GM21423 (cell line): ENCODE results near the gene KRTAP2-3.
"Not testable (repeated sequence)": the region's sequence is repeated elsewhere in the genome, so short reads cannot be mapped to it uniquely, and the experiment has no call there.

Experiments
- ATAC-seq: cut with Tn5 transposase; IDR thresholded peaks from one replicate; pipeline ENCODE4 v1.9.1; 2021; ENCODE audit warnings: mild to moderate bottlenecking, moderate library complexity; ENCODE audit not compliant: unreplicated experiment

The KRTAP2-3 gene, protein sequence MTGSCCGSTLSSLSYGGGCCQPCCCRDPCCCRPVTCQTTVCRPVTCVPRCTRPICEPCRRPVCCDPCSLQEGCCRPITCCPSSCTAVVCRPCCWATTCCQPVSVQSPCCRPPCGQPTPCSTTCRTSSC

DNA sequence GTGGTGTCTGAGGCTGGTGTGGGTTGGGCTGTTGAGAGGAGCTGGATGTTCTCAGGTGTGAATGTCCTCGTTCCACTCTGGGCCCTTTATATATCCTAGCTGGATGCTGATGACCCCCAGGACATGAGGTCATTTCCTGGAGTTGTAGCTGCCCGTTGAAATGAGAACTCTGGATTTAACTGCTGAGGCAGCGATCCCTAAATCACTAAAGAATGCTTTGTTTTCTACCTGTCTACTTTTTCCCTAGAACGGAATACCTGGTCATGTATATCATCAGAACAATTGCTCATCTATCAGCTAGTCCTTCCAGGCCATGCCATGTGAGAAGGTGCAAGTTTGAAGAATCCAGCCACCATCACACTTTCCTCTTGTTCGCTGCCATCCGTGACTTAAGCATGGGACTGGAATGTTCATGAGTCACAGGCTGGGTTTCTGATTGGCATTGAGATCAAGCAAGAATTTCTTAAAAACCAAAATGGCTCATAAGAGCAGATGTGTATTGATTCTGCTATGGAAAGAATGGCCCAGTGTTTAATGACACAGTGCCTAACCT lies at the start of gene KRTAP2-3:
TSS of gene KRTAP2-3 (minus strand) at position 63 of the 553 bp plus-strand sequence. CDS start 64 bp downstream, outside the sequence.
- no peak for ATAC-seq

DNA sequence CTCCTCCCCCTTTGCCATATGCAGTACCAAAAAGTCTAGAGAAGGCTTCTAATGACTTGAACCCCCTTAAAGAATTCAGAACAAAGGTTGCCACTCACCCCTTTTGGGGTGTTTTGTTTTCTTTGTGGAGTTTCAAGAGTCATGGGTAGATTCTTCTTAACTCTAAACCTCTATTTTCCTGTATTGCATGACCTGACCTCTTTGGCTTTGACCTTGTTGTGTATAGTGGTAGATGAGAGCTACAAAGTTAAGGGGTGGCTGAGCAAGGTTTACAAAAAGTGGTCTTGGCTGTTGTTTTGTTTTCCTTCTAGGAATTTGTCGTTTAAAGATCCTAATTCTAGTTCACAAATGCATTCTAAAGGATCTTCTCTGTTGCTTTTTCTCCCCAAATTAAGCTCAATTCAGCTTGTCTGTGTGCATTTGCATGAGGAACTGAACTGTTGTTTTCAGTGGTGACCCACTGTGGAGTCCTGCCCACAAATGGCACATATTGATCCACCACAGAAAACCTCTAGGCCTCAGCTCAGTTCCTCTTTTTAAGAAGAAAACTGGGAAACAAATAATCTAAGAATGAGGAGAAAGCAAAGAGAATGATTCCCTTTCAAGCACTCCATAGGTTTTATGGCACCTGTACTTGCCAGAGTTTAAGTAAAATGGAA lies 48.9 kb upstream of the KRTAP2-3 start:
- not testable (repeated sequence) for ATAC-seq

DNA sequence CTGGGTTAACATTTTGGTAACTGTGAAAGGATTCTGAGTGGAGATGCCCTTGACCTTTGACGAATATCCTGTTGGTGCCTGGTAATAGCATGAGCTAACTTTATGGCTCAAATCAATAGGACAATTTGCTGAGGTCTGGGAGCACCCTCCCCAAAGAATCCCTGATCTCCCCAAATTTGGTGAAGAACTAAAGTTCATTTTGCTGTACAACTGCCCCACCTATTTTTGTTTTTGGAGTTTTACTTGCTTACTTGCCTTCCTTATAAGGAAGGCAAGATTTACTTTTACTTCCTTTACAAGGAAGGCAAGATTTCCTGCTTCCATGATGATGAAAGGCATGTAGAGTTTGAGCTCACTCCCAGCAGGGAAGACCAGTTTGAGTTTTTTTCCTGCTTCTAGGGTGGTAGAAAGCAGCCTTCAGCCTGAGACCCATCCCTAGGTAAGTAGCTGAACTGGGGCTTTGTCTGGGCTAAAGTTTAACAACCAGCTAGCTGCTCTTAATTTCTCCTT lies 48.1 kb upstream of the KRTAP2-3 start:
- ATAC-seq = no peak

DNA sequence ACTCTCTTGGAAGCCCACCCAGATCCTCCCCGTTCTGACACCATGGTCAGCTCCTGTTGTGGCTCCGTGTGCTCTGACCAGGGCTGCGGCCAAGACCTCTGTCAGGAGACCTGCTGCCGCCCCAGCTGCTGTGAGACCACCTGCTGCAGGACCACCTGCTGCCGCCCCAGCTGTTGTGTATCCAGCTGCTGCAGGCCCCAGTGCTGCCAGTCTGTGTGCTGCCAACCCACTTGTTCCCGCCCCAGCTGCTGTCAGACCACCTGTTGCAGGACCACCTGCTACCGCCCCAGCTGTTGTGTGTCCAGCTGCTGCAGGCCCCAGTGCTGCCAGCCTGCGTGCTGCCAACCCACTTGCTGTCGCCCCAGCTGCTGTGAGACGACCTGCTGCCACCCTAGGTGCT lies 45.4 kb upstream of the KRTAP2-3 start, which contains the start of gene KRTAP4-9:
TSS of gene KRTAP4-9 (plus strand) at position 43 of the 400 bp plus-strand sequence. CDS start at position 43, 0 bp downstream.
- not testable (repeated sequence) for ATAC-seq

DNA sequence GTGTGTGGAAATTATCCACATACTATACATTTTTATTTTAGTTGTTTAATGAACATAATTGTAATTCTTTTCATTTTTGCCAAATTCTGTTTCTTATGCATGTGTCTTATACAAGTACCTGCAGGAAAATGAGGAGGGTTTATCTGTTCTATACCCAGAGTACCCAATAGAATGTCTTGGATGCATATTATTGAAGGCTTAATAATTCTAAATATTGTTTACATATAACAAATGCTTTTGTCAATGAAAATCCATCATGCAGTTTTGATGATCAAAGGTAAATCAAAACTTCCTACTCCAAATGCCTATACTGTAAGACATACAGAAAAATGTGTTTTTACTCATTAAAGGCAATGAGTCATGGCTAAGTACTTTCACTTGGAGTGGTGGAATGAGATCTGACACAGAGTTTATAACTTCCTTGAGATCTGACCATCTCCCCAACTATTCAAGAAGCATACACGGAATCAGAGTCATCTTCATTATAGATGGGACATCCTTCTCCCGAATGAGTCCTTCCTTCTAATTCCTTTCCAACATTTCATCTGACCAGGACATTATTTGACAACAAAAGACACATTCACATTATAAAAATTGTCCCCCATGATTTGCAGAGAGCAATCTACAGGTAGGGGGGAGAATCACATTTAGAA lies 44.6 kb upstream of the KRTAP2-3 start:
- not testable (repeated sequence) for ATAC-seq

DNA sequence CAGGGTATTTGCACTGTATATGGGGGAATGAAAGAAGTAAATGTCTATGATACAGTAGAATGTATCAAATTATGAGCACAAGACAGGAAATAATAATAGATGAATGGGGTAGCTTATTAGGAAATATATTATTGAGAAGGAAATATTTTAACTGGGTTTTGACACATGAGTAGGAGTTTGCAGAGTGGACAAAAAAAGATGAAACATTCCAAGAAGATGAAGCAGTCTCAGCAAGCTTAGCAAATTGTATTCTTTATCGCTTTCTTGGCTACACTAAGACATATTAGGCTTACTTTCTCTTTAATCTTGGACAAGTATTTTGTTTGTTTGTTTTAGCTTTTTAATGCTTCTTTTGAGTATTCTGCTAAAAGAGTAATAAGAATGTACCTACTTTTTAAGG lies 44.0 kb upstream of the KRTAP2-3 start:
- ATAC-seq = no peak

DNA sequence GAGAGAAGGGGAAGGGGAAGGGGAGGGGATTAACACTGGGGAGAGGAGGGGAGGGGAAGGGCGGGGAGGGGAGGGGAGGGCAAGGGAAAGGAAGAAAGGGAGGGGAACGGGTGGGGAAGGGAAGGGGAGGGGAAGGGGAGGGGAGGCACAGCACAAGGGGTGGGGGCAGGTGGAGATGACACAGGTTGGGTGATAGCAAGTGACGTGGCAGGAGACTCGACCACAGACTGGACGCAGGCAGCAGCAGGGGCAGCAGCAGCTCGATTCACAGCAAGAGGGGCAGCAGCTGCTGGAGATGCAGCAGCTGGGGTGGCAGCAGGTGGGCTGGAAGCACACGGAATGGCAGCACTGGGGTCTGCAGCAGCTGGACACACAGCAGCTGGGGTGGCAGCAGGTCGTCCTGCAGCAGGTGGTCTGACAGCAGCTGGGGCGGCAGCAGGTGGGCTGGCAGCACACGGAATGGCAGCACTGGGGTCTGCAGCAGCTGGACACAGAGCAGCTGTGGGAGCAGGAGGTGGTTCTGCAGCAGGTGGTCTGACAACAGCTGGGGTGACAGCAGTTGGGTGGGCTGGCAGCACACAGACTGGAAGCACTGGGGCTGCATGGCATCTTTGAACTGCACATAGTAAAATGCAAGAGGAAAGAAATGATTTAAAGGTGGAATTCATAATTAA lies 41.8 kb upstream of the KRTAP2-3 start, which contains the start of gene KRTAP4-16:
TSS of gene KRTAP4-16 (minus strand) at position 624 of the 674 bp plus-strand sequence. CDS start at position 624, 0 bp downstream.
- no peak for ATAC-seq

DNA sequence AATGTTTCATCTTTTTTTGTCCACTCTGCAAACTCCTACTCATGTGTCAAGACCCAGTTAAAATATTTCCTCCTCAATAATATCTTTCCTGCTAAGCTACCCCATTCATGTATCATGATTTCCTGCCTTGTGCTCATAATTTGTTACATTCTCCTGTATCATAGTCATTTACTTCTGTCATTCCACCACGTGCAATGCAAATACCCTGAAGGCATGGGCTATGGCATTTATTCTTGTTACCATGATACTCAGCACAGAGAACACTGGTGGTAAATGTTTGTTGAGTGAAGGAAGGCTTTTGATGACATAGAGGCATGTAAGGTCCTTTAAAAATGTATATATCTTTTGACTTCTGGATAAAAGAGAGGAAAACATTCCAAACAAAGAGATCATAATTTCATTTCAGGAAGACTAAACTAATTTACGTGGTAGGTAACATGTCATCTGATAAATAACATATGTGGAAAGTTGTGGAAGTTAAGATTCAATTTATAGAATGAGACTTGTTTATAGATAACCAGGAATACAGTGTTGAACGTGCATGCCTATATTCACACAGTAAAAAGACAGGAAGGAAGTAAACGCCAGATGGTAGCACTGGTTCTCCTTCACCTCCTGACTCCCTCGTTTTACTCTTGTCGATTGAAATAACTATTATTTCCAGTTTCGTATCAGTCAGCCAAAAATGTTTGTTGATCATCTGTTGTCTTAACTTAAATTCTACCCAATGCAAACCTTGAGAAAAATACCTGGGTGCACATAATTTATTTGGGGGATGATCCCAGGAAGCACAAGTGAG lies 40.0 kb upstream of the KRTAP2-3 start:
- ATAC-seq = not testable (repeated sequence)

DNA sequence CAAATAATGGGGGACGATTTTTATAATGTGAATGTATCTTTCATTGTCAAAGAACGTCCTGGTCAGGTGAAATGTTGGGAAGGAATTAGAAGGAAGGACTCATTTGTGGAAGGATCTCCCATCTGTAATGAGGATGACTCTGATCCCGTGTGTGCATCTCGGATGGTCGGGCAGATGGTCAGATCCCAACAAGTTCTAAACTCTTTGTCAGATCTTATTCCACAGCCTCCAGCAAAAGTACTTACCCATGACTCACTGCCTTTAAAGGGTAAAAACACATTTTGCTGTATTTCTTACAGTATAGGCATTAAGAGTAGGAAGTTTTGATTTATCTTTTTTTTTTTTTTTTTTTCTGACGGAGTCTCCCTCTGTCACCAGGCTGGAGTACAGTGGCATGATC lies 38.6 kb upstream of the KRTAP2-3 start:
- no peak for ATAC-seq

DNA sequence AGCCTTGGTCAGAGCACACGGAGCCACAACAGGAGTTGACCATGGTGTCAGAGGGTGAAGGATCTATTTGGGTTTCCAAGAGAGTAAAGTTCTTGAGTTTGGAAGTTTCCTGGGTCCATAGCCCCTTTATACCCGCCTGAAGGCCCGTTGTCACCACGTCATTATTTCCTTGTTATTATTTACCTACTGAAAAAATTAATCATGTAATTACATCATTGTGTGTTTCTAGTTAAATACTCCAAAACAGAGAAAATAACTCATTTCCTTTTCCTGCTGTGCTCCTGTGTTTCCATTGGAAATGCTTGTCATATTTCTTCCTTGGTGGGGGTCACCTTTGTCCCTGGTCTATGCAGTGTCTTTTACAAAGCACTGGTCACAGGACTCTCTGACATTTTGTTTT lies 38.1 kb upstream of the KRTAP2-3 start, which contains the start of gene KRTAP4-8:
TSS of gene KRTAP4-8 (minus strand) at position 101 of the 400 bp plus-strand sequence. CDS start at position 43, 58 bp downstream.
- no peak for ATAC-seq

DNA sequence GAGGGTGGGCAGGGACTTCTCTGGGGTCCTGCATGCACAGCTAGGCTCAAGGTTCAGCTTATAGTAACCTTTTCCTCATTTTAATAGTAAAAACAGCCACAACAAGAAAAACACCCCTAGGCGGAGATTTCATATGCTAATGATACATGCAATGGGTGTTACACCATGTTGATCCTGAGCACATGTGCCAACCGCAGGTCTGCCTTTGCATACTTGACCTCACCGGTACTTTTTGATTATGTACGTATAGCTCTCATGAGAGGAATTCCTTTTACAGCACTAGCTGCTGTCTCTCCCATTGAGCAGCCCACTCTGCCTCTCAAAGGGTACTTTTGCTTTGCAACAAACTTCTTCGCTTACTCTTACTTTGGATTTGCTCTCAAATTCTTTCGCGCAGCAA lies 36.1 kb upstream of the KRTAP2-3 start:
- no peak for ATAC-seq

DNA sequence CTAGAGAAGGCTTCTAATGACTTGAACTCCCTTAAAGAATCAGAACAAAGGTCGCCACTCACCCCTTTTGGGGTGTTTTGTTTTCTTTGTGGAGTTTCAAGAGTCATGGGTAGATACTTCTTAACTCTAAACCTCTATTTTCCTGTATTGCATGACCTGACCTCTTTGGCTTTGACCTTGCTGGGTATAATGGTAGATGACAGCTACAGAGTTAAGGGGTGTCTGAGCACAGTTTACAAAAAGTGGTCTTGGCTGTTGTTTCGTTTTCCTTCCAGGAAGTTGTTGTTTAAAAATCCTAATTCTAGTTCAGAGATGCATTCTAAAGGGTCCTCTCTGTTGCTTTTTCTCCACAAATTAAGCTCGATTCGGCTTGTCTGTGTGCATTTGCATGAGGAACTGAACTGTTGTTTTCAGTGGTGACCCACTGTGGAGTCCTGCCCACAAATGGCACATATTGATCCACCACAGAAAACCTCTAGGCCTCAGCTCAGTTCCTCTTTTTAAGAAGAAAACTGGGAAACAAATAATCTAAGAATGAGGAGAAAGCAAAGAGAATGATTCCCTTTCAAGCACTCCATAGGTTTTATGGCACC lies 28.9 kb upstream of the KRTAP2-3 start:
- ATAC-seq = not testable (repeated sequence)

DNA sequence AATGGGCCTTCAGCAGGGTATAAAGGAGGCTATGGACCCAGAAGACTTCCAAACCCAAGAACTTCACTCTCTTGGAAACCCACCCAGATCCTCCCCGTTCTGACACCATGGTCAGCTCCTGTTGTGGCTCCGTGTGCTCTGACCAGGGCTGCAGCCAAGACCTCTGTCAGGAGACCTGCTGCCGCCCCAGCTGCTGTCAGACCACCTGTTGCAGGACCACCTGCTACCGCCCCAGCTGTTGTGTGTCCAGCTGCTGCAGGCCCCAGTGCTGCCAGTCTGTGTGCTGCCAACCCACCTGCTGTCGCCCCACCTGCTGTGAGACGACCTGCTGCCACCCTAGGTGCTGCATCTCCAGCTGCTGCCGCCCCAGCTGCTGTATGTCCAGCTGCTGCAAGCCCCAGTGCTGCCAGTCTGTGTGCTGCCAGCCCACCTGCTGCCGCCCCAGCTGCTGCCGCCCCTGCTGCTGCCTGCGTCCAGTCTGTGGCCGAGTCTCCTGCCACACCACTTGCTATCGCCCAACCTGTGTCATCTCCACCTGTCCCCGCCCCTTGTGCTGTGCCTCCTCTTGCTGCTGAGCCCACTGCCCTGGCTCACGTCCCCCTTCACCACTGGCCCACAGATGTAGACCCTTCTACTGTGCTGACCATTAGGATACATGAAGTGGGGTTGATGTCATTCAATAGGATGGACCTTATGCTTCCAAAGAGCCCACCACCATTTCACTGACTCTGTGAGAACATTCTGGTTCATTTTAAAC lies 24.4 kb upstream of the KRTAP2-3 start, which contains the start of gene KRTAP4-7:
TSS of gene KRTAP4-7 (plus strand) at position 51 of the 757 bp plus-strand sequence. CDS start at position 108, 57 bp downstream.
- not testable (repeated sequence) for ATAC-seq

DNA sequence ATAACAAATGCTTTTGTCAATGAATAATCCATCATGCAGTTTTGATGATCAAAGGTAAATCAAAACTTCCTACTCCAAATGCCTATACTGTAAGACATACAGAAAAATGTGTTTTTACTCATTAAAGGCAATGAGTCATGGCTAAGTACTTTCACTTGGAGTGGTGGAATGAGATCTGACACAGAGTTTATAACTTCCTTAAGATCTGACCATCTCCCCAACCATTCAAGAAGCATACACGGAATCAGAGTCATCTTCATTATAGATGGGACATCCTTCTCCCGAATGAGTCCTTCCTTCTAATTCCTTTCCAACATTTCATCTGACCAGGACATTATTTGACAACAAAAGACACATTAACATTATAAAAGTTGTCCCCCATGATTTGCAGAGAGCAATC lies 23.5 kb upstream of the KRTAP2-3 start:
- not testable (repeated sequence) for ATAC-seq

DNA sequence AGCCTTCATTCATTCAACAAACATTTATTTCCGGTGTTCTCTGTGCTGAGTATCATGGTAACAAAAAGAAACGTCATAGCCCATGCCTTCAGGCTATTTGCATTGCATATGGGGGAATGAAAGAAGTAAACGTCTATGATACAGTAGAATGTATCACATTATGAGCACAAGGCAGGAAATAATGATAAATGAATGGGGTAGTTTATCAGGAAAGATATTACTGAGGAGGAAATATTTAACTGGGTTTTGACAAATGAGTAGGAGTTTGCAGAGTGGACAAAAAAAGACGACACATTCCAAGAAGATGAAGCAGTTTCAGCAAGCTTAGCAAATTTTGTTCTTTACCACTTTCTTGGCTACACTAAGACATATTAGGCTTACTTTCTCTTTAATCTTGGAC lies 22.7 kb upstream of the KRTAP2-3 start:
- no peak for ATAC-seq

DNA sequence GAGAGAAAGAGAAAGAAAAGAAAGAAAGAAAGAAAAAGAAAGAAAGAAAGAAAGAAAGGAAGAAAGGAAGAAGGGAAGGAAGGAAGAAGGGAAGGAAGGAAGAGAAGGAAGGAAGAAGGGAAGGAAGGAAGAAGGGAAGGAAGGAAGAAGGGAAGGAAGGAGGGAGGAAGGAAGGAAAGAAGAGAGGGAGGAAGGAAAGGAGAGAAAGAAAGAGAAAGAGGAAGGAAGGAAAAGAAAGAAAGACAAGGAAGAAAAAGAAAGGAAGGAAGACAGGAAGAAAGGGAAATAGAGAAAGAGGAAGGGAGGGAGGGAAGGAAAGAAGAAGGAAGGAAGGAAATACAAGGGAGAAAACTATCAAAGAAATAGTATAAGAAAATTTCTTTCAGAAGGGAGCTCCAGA lies 16.9 kb upstream of the KRTAP2-3 start:
- ATAC-seq = no peak

DNA sequence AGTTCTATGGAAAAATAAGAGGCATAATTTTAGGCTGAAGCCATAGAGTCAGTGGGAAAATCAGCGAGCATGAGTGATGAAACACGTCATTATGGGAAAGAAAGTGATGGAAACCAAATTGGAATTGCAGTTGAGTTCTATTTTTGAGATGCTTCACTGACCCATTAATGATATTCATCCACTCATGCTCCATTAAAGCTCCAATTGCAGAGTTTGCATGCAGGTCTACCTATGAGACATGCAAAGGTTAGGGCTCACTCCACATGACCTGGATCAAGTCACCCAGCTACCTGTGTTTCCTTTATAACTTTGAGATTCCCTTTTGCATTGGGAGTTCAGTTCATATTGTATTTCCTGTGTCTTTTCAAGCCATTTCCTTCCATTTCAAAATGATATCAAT lies 13.8 kb upstream of the KRTAP2-3 start:
- ATAC-seq = no peak

DNA sequence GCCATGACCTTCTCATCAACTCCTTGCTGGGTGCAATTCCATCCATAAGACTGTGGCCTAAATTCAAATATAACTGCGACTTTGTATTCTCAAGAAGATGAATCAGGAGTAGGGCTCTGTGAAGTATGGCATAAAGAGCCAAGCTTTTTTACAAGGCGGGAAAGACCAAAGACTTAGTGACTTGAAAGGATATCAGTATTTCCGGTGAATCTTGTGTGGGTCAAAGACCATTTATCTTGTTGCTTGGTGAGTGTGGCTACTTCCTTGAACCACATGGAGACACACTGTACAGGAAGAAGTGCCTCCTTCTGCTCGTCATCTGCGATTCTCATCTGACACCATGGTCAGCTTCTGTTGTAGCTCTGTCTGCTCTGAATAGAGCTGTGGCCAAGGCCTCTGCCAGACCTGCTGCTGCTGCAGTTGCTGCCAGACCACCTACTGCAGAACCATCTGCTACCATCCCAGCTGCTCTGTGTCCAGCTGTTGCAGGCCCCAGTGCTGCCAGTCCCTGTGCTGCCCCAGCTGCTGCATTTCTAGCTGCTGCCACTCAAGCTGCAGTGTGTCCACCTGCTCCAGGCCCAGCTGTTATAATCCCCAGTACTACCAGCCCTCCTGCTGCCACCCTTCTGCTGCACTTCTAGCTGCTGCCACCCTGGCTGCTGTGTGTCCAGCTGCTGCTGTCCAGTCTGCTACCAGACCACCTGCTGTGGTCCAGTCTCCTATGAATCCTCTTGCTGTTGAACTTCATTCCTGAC lies 11.9 kb upstream of the KRTAP2-3 start:
- ATAC-seq = no peak
